Limb (tissue), 2 donors: ENCODE measurements around the gene CSRP1.

Experiments
- DNase-seq, 2 donors: peaks; one replicate each; pipeline ENCODE4 v3.0.0-alpha.2; 2016; ENCODE audit errors: extremely low spot score in 2 of 2

The CSRP1 gene

DNA sequence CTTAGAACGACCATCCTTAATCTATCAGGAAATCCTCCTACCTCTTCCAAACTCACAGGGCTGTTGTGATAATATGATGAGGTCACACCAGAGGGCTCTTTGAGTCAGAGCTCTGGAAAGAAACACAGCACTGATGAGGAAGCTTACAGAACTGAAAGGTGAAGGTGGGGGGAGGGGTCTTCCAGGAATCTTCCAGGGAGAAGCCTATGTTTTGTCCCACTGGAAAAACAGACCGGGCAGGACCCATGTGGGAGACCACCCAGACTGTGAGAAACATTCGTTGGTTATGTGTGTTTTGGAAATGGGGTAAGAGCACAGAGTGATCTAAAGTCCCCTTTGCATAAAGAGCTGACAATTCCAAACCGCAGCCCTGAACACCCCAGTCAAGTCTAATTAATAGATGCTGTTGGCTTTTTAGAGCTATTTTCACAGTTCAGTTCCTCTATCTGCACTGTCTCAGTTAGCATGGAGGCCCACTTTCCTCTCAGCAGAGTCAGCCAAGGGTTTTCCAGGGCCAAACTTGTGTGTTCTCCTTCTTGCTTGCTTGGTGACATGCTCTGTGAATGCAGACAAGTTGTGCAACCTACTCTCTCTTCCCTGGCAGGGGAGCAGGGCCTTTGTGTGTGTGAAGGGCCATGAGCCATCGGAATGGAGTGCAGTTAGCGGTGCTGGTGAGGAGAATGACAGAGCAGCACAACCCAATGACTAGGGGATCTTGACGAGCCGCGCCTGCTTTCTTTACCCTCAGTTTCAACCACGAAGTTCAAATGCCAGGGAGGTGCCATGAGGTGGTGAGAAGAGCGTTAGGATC is 50.2 kb downstream of the CSRP1 start:
- peak in 1 of 2 donors; percentile 45 for DNase-seq

DNA sequence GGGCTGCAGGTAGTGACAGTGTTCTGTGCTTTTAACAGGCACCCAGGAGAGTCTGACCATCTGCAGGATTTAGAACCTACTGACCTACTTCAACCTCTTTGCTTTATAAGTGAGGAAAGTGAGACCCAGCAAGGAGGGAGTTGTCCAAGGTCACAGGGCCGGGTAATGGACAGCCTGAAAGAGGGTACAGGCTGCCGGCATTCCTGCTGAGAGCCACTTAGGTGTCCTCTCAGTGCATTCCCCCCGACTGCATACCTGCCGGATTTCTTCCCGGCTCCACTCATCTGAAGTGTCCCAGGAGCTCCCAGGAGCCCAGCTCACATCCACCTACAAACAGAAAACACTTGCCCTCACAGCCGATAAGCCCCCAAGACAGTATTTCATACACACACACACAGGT is 51.8 kb downstream of the CSRP1 start:
- DNase-seq: no peak

DNA sequence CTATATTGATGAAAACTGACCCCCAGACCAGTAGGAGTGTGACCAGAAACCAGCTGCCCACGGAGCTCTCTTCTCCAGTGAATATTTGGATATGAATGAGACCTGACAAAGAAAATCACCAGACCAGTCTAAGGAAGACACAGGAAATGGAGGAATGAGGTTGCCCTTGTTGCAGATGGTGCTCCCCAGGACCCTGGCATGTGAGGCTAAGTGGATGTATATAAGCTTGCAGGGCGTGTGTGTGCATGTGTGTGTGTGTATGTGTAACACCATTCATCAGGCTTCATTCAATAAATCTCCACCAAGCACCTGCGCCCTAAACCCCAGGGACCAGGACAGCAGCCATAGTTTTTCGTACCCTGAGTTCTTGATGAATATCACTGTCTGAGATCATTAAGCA is 52.3 kb downstream of the CSRP1 start:
- DNase-seq: no peak

DNA sequence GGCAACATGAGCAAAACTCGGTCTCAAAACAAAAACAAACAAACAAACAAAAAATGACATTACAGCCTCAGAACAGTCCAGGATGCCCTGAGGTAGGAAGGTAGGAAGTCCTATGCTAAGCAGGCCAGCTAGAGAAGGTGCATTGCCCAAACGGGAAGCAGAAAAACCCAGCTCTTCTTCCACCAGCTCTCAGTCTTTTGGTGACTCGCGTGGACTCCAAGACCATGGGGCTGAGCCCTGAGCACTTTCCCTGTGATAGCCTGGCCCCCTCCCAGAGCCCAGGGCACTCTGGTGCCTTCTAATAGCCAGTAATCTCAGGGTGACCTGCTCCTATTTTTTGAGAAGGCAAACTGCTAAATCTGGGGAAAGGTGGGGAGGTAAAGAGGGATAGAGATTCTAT is 54.1 kb downstream of the CSRP1 start:
- no peak for DNase-seq

DNA sequence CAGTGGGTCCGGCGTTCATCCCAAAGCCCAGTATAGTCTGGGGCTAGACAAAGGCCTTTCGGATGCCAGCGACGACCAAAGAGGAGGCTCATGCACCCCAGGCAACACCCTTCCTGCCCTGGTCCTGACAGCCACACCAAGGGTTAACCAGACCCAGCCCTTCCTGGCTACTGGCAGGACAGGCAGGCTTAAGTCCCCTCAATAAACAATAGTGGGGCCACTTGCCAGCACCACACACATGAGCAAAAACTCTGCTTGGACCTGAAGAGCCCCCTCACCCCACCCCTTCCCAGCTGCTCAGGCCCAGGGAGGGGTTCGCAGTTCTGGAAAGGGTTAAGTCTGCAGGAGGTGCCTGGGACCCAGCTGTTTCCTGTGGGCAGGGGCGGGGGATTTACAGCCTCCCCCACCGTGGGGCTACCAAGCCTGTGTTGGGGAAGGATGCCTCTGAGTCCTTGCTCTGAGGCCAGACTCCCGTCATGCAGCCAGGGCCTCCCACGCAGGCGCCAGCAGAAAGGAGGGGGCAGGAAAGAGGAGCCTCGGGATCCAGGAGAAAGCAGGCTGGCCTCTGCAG is 56.1 kb downstream of the CSRP1 start:
- DNase-seq: peak; percentile 81 to 84

DNA sequence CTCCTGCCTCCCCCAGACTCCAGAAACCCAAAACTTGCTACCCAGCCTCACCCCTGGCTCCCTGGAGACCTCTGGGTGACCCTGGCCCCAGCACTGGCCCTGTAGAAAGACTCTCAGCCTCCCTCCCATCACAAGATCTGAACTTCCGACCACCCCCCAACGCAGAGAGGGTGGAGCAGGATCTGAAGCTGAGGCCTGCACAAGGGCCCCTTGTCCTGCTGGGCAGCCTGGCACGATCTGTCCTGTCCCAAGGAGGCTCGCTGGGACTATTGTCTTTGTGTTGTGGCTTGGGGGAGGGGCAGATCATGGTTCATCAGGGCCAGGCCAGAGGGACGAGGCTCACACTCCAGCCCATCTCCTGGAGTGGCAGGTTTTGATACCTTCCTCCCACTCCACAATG is 57.9 kb downstream of the CSRP1 start:
- no peak for DNase-seq

DNA sequence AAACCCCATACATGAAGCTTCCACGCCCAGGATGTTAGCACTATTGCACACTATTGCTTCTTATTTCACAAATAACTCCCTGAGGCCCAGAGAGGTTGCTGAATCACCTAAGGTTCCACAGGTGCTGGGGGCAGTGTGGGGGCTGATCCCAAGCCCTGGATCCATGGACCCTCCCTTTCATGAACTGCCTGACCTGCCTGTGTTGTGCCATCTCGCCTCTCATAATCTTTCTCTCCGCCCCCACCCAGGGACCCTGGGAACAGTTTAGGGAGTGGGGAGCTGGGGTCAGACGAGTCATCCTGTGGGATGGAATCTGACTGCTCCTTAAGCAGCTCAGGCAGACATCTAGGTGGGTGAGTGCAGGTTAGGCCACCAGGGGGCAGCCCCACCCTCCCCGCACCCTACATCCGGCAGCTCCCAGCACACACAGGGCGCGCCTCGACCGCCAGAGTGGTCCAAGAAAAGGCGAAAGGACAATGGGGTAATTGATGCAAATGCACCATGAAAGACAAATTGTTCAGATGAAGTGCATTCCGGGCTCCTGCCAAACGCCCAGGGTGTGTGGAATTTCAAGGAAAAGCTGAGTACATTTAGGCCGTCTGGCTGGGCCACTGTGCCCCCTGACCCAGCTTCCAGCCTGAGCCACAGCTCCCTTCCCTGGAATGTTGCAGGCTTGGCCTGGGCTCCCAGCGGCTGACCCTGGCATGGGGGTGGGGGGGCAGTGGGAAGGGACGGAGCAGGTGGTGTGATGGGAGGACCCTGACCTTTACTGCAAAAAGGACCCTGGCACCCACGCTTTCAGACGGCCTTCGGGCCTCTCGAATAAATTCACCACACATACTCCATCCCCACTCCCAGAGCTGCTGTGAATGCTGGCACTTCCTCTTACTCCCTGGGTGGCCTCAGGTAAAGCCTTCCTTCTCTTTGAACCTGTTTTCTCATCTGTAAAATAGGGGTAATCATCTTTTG is 58.7 kb downstream of the CSRP1 start:
- peak; percentile 62 to 82 for DNase-seq

DNA sequence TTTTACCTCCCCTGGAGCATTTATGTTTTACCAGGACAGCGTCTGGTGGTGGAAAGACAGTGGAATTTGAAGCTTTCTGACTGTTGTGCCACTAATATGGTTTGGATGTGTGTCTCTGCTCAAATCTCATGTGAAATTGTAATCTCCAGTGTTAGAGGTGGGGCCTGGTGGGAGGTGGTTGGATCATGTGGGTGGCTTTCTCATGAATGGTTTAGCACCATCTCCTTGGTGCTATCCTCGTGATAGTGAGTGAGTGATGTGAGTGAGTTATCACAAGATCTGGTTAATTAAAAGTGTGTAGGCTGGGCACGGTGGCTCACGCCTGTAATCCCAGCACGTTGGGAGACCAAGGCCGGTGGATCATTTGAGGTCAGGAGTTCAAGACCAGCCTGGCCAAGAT is 61.6 kb downstream of the CSRP1 start:
- no peak for DNase-seq

DNA sequence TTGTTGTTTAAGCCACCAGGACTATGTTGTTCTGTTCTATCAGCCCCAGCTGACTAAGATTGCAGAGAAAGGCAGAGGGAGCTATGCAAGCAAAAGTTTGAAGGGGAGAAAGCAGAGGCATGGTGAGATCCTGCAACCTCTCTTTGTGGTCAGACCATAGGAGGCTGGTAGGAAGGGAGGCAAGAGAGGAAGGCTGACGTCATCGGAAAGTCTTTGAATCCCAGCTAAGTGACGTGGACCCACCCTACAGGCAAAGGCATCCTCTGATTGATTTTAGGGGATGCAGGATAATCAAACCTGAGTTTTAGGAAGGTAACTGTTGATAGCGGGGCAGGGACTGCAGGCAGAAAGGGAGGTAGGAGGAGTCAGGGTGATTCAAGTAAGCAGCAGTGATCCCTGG is 62.1 kb downstream of the CSRP1 start:
- DNase-seq: no peak

DNA sequence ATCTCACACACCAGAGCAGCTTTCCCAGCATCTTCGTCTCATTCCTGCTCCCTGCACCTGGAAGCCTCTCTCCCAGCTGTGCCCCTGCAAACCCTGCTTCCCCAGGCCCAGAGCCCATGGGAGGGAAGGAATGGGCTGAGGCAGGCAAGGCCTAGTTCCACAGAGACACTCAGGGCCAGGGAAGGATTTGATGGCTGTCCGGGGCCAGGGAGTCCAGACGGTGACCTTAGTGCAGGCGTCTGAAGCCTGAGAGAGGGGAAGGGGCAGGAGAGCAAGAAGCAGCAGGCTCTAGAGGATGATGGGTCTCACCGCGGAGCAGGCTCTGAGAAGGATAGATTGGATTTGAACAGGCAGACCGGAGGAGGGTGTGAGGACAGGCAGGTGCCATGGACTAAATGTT is 63.2 kb downstream of the CSRP1 start:
- no peak for DNase-seq

DNA sequence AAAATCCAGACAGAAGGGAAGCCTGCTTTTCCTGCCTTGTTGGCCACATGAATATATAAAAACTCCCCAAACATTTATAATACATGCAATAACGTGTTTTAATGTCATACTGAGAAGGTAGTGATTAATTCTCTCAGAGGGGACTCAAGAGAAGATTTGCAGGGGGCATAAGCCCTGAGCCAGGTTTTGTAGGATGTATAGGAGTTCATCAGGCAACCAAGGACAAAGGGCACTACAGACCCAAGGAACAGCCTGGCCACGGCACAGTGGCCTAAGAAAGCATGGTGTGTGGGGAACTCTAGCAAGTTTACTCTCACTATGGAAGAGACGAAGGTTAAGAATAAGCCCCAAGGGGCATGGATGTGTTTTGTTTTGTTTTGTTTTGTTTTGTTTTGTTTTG is 70.0 kb downstream of the CSRP1 start:
- DNase-seq: no peak

DNA sequence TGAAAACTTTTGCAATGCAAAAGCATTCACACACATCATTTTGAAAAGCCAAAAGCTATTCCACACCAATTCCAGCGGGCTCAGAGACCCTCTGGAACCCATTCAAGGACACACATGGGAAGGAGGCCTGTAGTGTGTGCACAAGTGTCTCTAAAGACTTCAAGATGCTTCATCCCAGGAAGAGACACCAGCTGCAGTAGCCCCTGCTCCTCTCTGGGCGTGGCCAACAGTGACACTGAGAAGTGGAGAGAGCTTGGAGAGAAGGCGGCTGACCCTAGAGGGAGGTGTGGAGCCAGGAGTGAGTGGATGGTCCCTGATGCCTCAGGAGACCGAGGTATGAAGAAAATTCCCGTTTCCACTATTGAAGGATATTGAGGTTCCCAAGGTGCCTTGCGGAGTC is 70.5 kb downstream of the CSRP1 start:
- no peak for DNase-seq

DNA sequence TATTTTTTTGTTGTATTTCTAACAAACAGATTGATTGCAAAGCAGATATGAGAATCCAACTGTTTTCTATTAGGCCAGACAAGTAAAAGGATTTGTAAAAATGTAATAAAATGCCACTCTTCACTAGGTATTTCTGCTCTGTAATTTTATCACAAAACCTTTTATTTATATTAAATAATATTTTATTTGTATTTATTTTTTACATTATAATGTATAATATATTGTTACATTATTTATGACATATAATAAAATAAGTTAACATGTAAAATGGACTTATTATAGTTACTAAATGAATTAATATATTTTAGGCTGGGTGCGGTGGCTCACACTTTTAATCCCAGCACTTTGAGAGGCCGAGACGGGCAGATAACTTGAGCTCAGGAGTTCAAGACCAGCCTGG is 72.7 kb downstream of the CSRP1 start:
- no peak for DNase-seq

DNA sequence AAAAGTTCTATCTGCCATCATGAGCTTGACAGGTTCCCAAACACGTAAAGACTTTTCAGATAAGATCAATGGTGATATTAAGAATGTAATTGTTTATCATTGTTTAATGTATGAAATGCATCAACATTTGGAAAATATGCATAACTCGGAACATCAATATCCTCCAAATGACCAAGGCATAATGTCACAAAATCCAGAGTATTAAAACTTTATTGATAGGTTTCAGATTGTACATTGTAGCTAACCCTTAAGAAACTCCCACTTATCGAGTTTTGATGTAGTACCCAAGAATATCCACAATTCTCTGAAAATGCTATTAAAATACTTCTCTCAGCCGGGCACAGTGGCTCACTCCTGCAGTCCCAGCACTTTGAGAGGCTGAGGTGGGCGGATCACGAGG is 73.3 kb downstream of the CSRP1 start:
- DNase-seq: no peak
